AG04449 (cell line): ENCODE measurements around the gene PAH.

Source experiments
- CTCF ChIA-PET: fragments of 350-600 bp; formaldehyde crosslinking; extraction: SDS; loops from one replicate; lab custom pipeline; 2021; ENCODE audit warnings: antibody characterized with exemption; lab: Yijun Ruan, JAX
- POLR2A ChIA-PET: fragments of 400-600, 350-600 bp; formaldehyde crosslinking; extraction: SDS; loops from one replicate; lab custom pipeline; 2020; ENCODE audit warnings: antibody characterized with exemption, inconsistent platforms; lab: Yijun Ruan, JAX
- DNase-seq: peaks from one replicate; pipeline ENCODE4 v3.0.0-alpha.2; 2010; ENCODE audit warnings: low read depth, low spot score
- H3K4me3 ChIP-seq: 2 replicates; pipeline ENCODE4 v1.5.1; 2011; ENCODE audit warnings: low read depth, mild to moderate bottlenecking, control low read depth, low read length
- TF ChIP-seq, protein P1 (sequence below): IDR thresholded peaks from one replicate; pipeline ENCODE4 v1.5.1; 2011; ENCODE audit warnings: mild to moderate bottlenecking, moderate library complexity, low read length, control low read depth, inconsistent platforms; ENCODE audit not compliant: insufficient read depth; ENCODE audit errors: missing control alignments

Gene PAH

DNA sequence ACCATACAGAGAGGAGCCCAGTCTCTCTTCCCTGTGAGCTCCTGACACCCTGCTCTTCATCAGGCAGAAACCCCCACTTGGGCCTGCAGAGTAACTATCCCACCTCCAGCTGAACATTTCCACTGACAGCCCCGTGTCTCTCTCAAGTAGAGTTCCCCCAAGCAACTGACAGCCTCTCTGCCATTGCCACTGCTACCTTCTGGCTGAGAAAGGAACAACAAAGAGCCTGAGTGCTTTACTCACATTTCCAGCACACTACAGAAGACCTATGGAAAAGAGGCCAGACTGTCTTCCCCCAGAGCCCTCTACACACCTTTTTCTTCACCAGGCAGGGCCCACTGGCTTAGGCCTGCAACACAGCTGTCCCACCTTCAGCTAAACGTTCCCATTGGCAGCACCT is 22.0 kb upstream of the PAH start:
- ChIA-PET POLR2A (no interaction called here), CTCF (no interaction called here)
- no peak overlapping the region for H3K4me3 ChIP-seq
- TF ChIP-seq, protein P1, sequence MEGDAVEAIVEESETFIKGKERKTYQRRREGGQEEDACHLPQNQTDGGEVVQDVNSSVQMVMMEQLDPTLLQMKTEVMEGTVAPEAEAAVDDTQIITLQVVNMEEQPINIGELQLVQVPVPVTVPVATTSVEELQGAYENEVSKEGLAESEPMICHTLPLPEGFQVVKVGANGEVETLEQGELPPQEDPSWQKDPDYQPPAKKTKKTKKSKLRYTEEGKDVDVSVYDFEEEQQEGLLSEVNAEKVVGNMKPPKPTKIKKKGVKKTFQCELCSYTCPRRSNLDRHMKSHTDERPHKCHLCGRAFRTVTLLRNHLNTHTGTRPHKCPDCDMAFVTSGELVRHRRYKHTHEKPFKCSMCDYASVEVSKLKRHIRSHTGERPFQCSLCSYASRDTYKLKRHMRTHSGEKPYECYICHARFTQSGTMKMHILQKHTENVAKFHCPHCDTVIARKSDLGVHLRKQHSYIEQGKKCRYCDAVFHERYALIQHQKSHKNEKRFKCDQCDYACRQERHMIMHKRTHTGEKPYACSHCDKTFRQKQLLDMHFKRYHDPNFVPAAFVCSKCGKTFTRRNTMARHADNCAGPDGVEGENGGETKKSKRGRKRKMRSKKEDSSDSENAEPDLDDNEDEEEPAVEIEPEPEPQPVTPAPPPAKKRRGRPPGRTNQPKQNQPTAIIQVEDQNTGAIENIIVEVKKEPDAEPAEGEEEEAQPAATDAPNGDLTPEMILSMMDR: no peak
- DNase-seq: no peak

DNA sequence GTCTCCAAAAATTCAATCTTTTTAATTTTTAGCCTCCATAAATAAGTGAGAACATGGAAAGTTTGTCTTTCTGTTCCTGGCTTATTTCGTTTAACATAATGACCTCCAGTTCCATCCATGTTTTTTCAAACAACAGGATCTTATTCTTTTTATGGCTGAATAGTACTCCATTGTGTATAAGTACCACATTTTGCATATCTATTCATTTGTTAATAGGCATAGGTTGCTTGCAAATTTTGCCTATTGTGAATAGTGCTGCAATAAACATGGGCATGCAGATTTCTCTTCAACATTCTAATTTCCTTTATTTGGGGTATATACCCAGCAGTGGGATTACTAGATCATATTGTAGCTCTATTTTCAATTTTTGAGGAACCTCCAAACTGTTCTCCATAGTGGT is 16.1 kb upstream of the PAH start:
- DNase-seq: no peak
- no peak overlapping the region for H3K4me3 ChIP-seq
- POLR2A ChIA-PET: no interaction called here
- CTCF ChIA-PET: no interaction called here
- TF ChIP-seq, protein P1: no peak

DNA sequence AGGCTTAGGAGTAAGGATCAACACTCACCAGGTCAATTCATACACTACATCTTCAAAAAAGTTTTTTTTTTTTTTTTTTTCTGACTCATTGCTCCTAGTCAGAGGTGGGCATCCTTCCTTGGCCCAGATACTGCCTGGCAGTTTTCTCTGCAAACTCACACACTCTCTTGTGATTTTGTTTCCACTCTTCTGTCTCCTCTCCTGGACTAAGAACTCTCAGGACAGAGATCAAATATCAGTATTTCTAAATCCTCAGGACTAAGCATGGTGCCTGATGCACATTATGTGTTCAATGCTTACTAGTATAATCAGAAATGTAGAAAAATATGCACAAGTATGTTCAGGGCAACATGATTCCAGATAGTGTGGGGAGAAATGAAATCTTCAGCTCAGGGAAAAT is 10.2 kb upstream of the PAH start:
- DNase-seq: no peak
- TF ChIP-seq, protein P1: no peak
- no peak overlapping the region for H3K4me3 ChIP-seq
- POLR2A ChIA-PET: no interaction called here
- CTCF ChIA-PET: interaction anchor here (1.9 kb wide), 1 partner anchor 21 kb away, joined by 7 read pairs; no protein-coding TSS in a partner anchor

GRCh38 chr12:102921240-102921639 is 4.2 kb upstream of the PAH start:
- DNase-seq: no peak
- no peak overlapping the region for H3K4me3 ChIP-seq
- TF ChIP-seq, protein P1: no peak
- POLR2A ChIA-PET: no interaction called here
- CTCF ChIA-PET: no interaction called here

- DNase-seq: no peak
- ChIA-PET CTCF (no interaction called here), POLR2A (no interaction called here)
- TF ChIP-seq, protein P1: no peak
- no peak overlapping the region for H3K4me3 ChIP-seq
These were observed 3.2 kb upstream of the PAH start for GRCh38 chr12:102920271-102920670.

DNA sequence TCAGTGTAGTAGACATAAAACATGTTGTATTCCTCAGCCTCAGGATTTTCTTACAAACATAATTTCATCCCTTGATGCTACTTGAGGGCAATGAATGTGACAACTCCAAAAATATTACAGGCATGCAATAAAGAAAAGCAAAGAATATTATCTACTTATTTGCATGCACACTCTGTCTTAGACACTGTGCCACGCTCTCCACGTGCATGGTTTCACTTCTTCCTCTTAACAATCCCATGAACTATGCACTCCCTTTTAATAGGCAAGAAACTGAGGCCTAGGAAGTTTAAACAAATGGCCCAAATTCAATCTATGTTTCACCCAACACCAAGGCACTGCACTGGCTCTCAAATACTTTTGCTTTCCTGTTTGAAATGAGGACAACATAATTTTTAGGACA is 1.8 kb upstream of the PAH start:
- POLR2A ChIA-PET: no interaction called here
- TF ChIP-seq, protein P1: no peak
- no peak for DNase-seq
- CTCF ChIA-PET: no interaction called here
- no peak overlapping the region for H3K4me3 ChIP-seq
